ENCODE data around the gene SPDEF. TPM values are rescaled to one million over a fixed set of nuclear protein-coding genes. Genes with fewer than 3 reads are reported as not detected.

Gene SPDEF
- total RNA-seq, 1 donor = not detected

- H3K79me2 ChIP-seq (ENCODE audit: insufficient read depth, low read length) = no peaks in the 10 kb centered on the region
- DNase-seq (ENCODE audit: insufficient read length, low spot score, missing footprints) = no peak
- no peak overlapping the region for H2AFZ ChIP-seq (ENCODE audit: low read length)
- peaks cover 9% of the 10 kb centered on the region for H3K4me1 ChIP-seq (ENCODE audit: insufficient read depth, low read length)
- no peaks in the 10 kb centered on the region for H4K20me1 ChIP-seq (ENCODE audit: insufficient read depth, low read length)
- no peaks in the 10 kb centered on the region for H3K27me3 ChIP-seq (ENCODE audit: insufficient read depth, low read length)
- H3K4me2 ChIP-seq (ENCODE audit: insufficient read depth, low read length) = no peak overlapping the region
- H3K36me3 ChIP-seq (ENCODE audit: insufficient read depth, low read length) = no peaks in the 10 kb centered on the region
- no peak overlapping the region for H3K4me3 ChIP-seq (ENCODE audit: insufficient read depth, low read length)
- no peak for TF ChIP-seq CTCF (IDR thresholded peaks at IDR 0.05; ENCODE audit: extremely low read depth, low read depth, low read length)
- H3K9me3 ChIP-seq (ENCODE audit: low read depth, low read length) = no peaks in the 10 kb centered on the region
- no peak overlapping the region for H3K27ac ChIP-seq (ENCODE audit: low read depth, low read length)
These were observed 15.9 kb downstream of the SPDEF start for GRCh38 chr6:34540222-34540621.

- H3K79me2 ChIP-seq (ENCODE audit: insufficient read depth, low read length) = no peaks in the 10 kb centered on the region
- no peak overlapping the region for H2AFZ ChIP-seq (ENCODE audit: low read length)
- H3K4me3 ChIP-seq (ENCODE audit: insufficient read depth, low read length) = no peak overlapping the region
- no peaks in the 10 kb centered on the region for H3K27me3 ChIP-seq (ENCODE audit: insufficient read depth, low read length)
- H3K4me1 ChIP-seq (ENCODE audit: insufficient read depth, low read length) = peaks cover 9% of the 10 kb centered on the region
- TF ChIP-seq CTCF (IDR thresholded peaks at IDR 0.05; ENCODE audit: extremely low read depth, low read depth, low read length) = no peak
- H4K20me1 ChIP-seq (ENCODE audit: insufficient read depth, low read length) = no peaks in the 10 kb centered on the region
- no peaks in the 10 kb centered on the region for H3K9me3 ChIP-seq (ENCODE audit: low read depth, low read length)
- H3K36me3 ChIP-seq (ENCODE audit: insufficient read depth, low read length) = no peaks in the 10 kb centered on the region
- no peak for DNase-seq (ENCODE audit: insufficient read length, low spot score, missing footprints)
- H3K4me2 ChIP-seq (ENCODE audit: insufficient read depth, low read length) = no peak overlapping the region
- no peak overlapping the region for H3K27ac ChIP-seq (ENCODE audit: low read depth, low read length)
These were observed 16.9 kb downstream of the SPDEF start for GRCh38 chr6:34539181-34539580.

DNA sequence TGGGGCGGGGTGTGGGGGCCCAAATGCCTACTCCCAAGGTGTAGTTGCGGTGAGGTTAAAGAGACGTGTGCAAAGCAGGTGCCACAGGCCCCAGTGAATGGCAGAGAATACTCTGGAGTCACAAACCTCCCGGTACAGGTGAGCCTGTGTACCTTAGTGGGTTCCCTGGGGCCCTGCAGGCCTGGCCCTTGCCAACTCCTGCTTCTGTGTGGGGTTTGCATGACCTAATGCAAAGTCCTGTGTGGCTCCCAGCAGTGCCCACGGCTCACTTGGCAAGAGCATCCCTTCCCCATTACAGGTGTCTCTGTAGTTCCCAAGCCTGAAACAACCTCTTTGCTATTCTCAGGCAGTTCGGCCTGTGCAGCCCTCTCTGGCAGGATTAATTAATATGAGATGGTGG, 17.5 kb downstream of the SPDEF start:
- no peak for TF ChIP-seq CTCF (IDR thresholded peaks at IDR 0.05; ENCODE audit: extremely low read depth, low read depth, low read length)
- H3K36me3 ChIP-seq (ENCODE audit: insufficient read depth, low read length) = no peaks in the 10 kb centered on the region
- H3K27me3 ChIP-seq (ENCODE audit: insufficient read depth, low read length) = no peaks in the 10 kb centered on the region
- no peaks in the 10 kb centered on the region for H3K9me3 ChIP-seq (ENCODE audit: low read depth, low read length)
- H3K79me2 ChIP-seq (ENCODE audit: insufficient read depth, low read length) = no peaks in the 10 kb centered on the region
- no peaks in the 10 kb centered on the region for H4K20me1 ChIP-seq (ENCODE audit: insufficient read depth, low read length)
- H3K4me2 ChIP-seq (ENCODE audit: insufficient read depth, low read length) = no peak overlapping the region
- no peak overlapping the region for H2AFZ ChIP-seq (ENCODE audit: low read length)
- H3K4me3 ChIP-seq (ENCODE audit: insufficient read depth, low read length) = no peak overlapping the region
- H3K4me1 ChIP-seq (ENCODE audit: insufficient read depth, low read length) = peaks cover 5% of the 10 kb centered on the region
- no peak overlapping the region for H3K27ac ChIP-seq (ENCODE audit: low read depth, low read length)
- DNase-seq (ENCODE audit: insufficient read length, low spot score, missing footprints) = no peak

- H3K27me3 ChIP-seq (ENCODE audit: insufficient read depth, low read length) = no peaks in the 10 kb centered on the region
- no peaks in the 10 kb centered on the region for H3K36me3 ChIP-seq (ENCODE audit: insufficient read depth, low read length)
- H4K20me1 ChIP-seq (ENCODE audit: insufficient read depth, low read length) = no peaks in the 10 kb centered on the region
- no peak for TF ChIP-seq CTCF (IDR thresholded peaks at IDR 0.05; ENCODE audit: extremely low read depth, low read depth, low read length)
- DNase-seq (ENCODE audit: insufficient read length, low spot score, missing footprints) = no peak
- no peak overlapping the region for H3K4me3 ChIP-seq (ENCODE audit: insufficient read depth, low read length)
- no peaks in the 10 kb centered on the region for H3K9me3 ChIP-seq (ENCODE audit: low read depth, low read length)
- H3K27ac ChIP-seq (ENCODE audit: low read depth, low read length) = no peak overlapping the region
- H2AFZ ChIP-seq (ENCODE audit: low read length) = no peak overlapping the region
- H3K4me2 ChIP-seq (ENCODE audit: insufficient read depth, low read length) = no peak overlapping the region
- H3K4me1 ChIP-seq (ENCODE audit: insufficient read depth, low read length) = no peaks in the 10 kb centered on the region
- no peaks in the 10 kb centered on the region for H3K79me2 ChIP-seq (ENCODE audit: insufficient read depth, low read length)
These were observed 18.1 kb downstream of the SPDEF start for GRCh38 chr6:34537922-34538550.

All from osteoblast (primary cell).